Superior temporal gyrus (tissue), 1 donor: ENCODE data around the gene MOB2.
A peak's percentile ranks its signal among the peaks of the same experiment; 100 is the strongest.
"Not testable (repeated sequence)": the region's sequence is repeated elsewhere in the genome, so short reads cannot be mapped to it uniquely, and the experiment has no call there.

Experiments used
- DNase-seq: peaks from one replicate; pipeline ENCODE4 v3.0.0-alpha.2; 2016; ENCODE audit errors: extremely low spot score

The MOB2 gene

GRCh38 chr11:1517117-1518005 lies 30.8 kb upstream of the MOB2 start:
- no peak for DNase-seq

GRCh38 chr11:1516273-1517067 lies 29.9 kb upstream of the MOB2 start:
- DNase-seq = no peak

- peak; percentile 88 for DNase-seq
Measured at GRCh38 chr11:1515082-1516060, 28.8 kb upstream of the MOB2 start.

- no peak for DNase-seq
Measured at GRCh38 chr11:1514336-1515061, 27.9 kb upstream of the MOB2 start.

- DNase-seq = no peak
Measured at GRCh38 chr11:1513326-1514296, 27.0 kb upstream of the MOB2 start.

GRCh38 chr11:1512531-1513258 lies 26.1 kb upstream of the MOB2 start:
- DNase-seq = not testable (repeated sequence)

GRCh38 chr11:1511937-1512496 lies 25.4 kb upstream of the MOB2 start:
- DNase-seq = no peak

GRCh38 chr11:1510928-1511327 lies 24.3 kb upstream of the MOB2 start:
- DNase-seq = no peak

GRCh38 chr11:1510351-1510750 lies 23.8 kb upstream of the MOB2 start:
- DNase-seq = not testable (repeated sequence)

- no peak for DNase-seq
Measured at GRCh38 chr11:1509626-1510255, 23.2 kb upstream of the MOB2 start.

GRCh38 chr11:1508986-1509385 lies 22.4 kb upstream of the MOB2 start:
- DNase-seq = no peak

- DNase-seq = no peak
Measured at GRCh38 chr11:1508491-1508891, 21.9 kb upstream of the MOB2 start.

GRCh38 chr11:1507381-1508140 lies 21.0 kb upstream of the MOB2 start:
- no peak for DNase-seq

GRCh38 chr11:1506981-1507380 lies 20.4 kb upstream of the MOB2 start:
- DNase-seq = no peak

GRCh38 chr11:1505480-1505879 lies 18.9 kb upstream of the MOB2 start:
- DNase-seq = no peak

- DNase-seq = no peak
Measured at GRCh38 chr11:1504581-1505290, 18.2 kb upstream of the MOB2 start.

- no peak for DNase-seq
Measured at GRCh38 chr11:1504138-1504537, 17.6 kb upstream of the MOB2 start.
